GM18909 (cell line): ENCODE data around the gene DZIP1.

Experiments
- ATAC-seq: cut with Tn5 transposase; IDR thresholded peaks from one replicate; pipeline ENCODE4 v1.9.1; 2021; ENCODE audit warnings: mild to moderate bottlenecking; ENCODE audit not compliant: unreplicated experiment, poor library complexity

The DZIP1 gene

DNA sequence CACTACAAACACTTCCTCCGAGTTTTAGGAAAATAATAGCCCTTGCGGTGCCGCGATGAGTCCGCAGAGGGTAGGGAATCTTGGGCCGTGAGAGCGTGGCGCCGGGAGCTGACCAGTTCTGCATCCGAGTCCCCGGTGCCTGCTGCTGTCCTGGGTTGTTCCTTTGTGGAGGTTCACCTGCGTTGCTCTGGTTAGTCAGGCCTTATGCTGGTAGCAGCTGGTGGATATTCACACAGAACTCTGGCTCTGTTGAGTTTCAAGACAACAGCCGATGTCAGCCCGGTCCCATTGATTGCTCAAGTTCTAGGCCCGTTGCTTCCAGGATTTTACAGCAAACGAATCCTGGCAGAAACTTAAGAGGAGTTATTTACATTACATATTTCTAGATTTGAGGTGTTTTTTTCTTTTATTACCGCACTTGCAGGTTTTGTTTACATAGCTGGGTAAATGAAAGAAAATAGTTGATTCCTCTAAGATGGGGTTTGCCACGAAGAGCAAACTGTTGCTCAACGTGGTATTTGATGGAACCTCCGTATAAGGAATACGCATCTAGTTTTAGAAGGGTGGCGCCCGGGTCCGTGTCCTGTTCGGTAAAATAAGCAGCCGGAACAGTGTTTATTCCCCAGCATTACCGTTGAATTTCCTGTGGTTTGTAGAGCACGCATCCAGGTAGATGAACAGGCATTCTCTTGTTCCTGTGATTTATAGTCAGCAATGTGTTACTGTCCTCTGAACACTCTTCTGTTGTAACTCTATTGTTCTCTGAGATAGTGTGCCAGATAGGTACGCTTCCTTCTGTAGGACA, 90.7 kb downstream of the DZIP1 start:
- ATAC-seq = no peak

- ATAC-seq = no peak
These were observed 91.7 kb downstream of the DZIP1 start, which contains the start of gene CLDN10 for GRCh38 chr13:95552539-95553441. Gene CLDN10, plus strand, starts transcription at chr13:95552720. Its CDS starts 34 bp downstream, at chr13:95552754.

- no peak for ATAC-seq
These were observed 92.3 kb downstream of the DZIP1 start for GRCh38 chr13:95552208-95552538.

GRCh38 chr13:95547531-95548167, 96.9 kb downstream of the DZIP1 start:
- no peak for ATAC-seq

DNA sequence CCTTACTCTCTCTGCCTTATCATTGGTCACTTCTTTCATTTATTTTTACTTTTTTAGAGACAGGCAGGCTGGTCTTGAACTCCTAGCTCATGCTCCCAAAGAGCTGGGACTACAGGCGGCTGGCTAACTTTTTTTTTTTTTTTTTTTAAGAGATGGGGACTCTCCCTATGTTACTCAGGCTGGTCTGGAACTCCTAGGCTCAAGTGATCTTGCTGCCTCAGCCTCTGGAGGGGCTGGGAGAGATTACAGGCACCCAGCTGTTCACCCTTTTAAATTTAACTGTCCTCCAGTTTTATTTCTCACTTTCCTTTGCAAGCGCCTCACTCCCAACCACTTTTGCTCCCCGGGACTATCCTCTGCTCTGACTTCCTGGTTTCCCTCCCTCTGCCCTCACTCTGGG, 97.6 kb downstream of the DZIP1 start:
- no peak for ATAC-seq

DNA sequence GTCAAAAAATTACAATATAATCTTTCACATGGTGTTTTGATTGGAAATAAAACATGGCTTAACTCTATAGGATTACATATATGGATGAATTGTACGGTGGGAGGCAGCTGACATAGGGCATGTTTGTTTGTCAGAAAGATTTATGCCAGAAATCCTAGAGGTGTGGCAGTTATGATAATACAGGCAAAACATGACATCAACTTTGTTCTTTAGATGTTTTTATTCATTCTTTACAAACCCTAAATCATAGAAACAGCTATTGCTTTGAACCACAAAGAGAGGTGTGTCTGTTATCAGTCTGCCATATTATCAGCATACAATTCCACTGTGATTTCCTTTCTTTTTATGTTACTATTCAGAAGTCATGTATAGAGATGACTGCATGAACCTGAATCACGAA, 100.2 kb downstream of the DZIP1 start:
- no peak for ATAC-seq

GRCh38 chr13:95541911-95542474, 102.5 kb downstream of the DZIP1 start:
- ATAC-seq = no peak

GRCh38 chr13:95541308-95541707, 103.2 kb downstream of the DZIP1 start:
- no peak for ATAC-seq

DNA sequence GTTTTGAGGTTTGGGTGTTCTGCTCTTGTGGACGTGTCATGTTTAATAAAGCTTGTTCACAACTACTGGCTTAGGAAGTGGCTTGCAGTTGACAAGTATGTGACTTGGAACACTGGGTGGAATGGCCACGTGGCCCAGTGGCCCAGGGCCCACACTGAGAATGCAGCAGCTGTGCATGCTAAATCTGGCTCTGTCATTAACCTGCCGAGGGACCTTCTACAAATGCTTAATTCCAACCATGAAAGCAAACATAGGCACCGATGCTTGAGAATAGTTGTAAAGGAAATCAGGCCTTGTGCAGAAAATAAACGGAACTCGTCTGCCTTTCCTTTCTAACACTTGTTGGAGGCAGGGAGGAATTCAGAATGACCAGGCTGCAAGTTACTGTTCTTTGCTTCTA, 103.6 kb downstream of the DZIP1 start:
- no peak for ATAC-seq

DNA sequence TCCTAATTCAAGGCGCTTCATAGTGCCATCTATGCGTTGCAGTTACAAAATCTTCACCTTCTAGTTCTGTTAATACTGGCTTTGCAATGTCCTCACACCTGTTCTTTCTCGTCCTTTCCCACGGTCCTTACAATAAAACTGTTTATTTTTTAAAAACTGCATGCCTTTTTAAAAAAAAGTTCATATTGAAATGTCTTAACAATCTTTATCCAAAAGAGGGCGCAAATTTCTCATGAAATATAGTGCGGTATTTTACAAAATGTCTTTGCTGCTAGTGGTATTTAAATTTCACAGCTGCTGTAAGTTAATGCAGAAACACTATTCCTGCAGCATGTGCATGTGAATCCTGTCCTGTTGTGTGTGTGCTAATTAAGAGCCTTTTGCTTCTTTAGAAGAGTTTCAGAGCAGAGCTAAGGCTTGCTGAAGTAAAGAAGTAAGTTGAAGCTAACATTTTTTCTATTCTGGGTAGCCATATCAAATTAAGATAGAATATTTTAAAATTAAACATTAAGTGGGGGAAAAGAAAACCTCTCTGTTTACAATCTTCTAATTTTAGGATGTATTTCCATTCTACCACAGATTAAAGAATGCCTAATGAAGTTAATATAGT, 107.8 kb downstream of the DZIP1 start:
- ATAC-seq = no peak

GRCh38 chr13:95535243-95535642, 109.3 kb downstream of the DZIP1 start:
- peak; percentile 49 for ATAC-seq

DNA sequence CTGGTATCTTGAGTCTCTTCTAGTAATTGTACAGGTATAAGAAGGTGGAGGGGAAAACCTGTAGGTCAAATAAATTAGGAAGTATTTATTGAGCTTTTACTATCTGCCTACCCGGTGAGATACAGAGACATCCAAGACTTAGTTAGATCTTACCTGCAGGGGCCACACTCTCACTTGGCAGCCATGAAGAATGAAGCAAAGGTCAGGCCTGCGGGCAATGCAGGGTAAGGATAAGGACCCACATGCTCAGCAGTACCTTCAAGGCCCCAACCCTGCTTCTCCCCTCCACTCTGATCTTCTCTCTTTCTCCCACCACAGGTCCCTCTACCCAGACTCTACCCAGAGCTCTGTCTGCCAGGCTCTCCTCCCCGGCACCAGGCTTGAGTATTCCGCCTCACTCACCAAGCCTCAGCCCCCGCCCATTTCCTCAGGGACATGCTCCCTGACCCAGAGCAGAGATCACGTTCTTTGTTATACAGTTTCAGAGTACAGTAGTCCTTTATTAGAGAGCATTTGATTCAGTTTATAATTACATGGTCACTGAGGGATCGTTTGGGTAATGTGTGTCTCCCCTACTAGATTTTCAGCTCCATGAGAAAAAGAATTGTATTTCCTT, 110.9 kb downstream of the DZIP1 start:
- ATAC-seq = no peak

DNA sequence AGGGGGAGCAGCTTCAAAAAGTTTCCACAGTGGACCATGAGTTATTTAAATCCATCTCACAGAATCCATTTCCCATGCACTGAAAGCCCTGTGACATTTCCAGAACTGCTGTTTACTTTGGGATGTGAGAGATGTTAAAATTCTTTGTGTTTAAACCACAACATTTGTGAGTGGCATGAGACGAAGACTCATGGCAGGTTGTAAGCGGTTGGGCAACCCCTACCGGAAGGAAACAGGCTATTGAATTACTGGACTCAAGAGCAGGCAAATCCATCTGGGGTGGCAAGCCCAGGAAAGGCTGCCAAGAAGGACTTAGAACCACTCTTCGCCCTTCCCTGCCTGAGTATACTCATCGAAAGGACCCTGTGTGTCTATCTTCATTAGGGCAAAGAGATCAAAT, 114.3 kb downstream of the DZIP1 start:
- no peak for ATAC-seq
